Heart right ventricle (tissue), 16 donors: Measurements from ENCODE around the gene ACVR2B. TPM values are rescaled to one million over a fixed set of nuclear protein-coding genes. Genes with fewer than 3 reads are reported as not detected.
A peak's percentile ranks its signal among the peaks of the same experiment; 100 is the strongest.

Source experiments
- ATAC-seq, 8 donors: fragments of 200-7000 bp; cut with Tn5 transposase; one replicate each; pipeline ENCODE4 v1.9.1; 2020; ENCODE audit warnings: mild to moderate bottlenecking in 8 of 8, moderate library complexity in 8 of 8, moderate number of reproducible peaks in 1 of 8
- DNase-seq, 2 donors: peaks; one replicate each; pipeline ENCODE4 v3.0.0-alpha.2; 2020
- H3K27ac ChIP-seq, 10 donors: fragments of 200-600 bp; sonication (generic) in 2 of 10; one replicate each; pipeline versions ENCODE4 v1.5.0 to v1.8.0; 2020 to 2022; ENCODE audit warnings: mild to moderate bottlenecking in 3 of 10
- H3K27me3 ChIP-seq, 7 donors: fragments of 200-600 bp; one replicate each; pipeline ENCODE4 v1.8.0; 2021 to 2022; ENCODE audit warnings: mild to moderate bottlenecking in 2 of 7
- H3K36me3 ChIP-seq, 9 donors: fragments of 200-600 bp; sonication (generic) in 1 of 9; one replicate each; pipeline versions ENCODE4 v1.5.0 to v1.8.0; 2020 to 2022; ENCODE audit warnings: mild to moderate bottlenecking in 2 of 9
- H3K4me1 ChIP-seq, 9 donors: fragments of 200-600 bp; sonication (generic) in 1 of 9; one replicate each; pipeline versions ENCODE4 v1.5.0 to v1.8.0; 2020 to 2022; ENCODE audit warnings: mild to moderate bottlenecking in 4 of 9
- H3K4me3 ChIP-seq, 10 donors: fragments of 200-600 bp; sonication (generic) in 2 of 10; one replicate each; pipeline versions ENCODE4 v1.5.0 to v1.8.0; 2020 to 2022; ENCODE audit warnings: mild to moderate bottlenecking in 7 of 10, moderate library complexity in 2 of 10
- H3K9me3 ChIP-seq, 11 donors: fragments of 200-600 bp in 10 of 11; sonication (generic) in 2 of 11; one replicate each; pipeline versions ENCODE4 v1.5.0 to v1.8.0; 2013 to 2022; ENCODE audit warnings: mild to moderate bottlenecking in 2 of 11, control low read depth in 1 of 11, moderate library complexity in 1 of 11
- CTCF ChIP-seq, 9 donors: fragments of 200-600 bp; sonication (generic) in 2 of 9; IDR thresholded peaks; one replicate each; pipeline versions ENCODE4 v1.5.0 to v1.8.0; 2021 to 2022; ENCODE audit warnings: antibody characterized with exemption in 9 of 9, mild to moderate bottlenecking in 5 of 9, moderate library complexity in 1 of 9
- WGBS, 2 donors: extraction: QIAGEN DNeasy Blood & Tissue Kit; methylation state at CpG; one replicate each; pipeline ENCODE4 v1.1.7; 2013; ENCODE audit warnings: inconsistent platforms in 1 of 2; 5-methylcytosine and 5-hydroxymethylcytosine counted together
- intact Hi-C, 10 donors: fragments of 100-400 bp; cut with DNase I; formaldehyde crosslinking; loops; one replicate each; pipeline versions ENCODE4 v1.11.1 to v1.14.2; 2022
- polyA plus RNA-seq, 2 donors: library from polyadenylated mRNA; stranded (reverse); fragments of 200-250 nt; gene quantifications; one replicate each; pipeline ENCODE4 v1.2.3, GENCODE V29; 2013
- total RNA-seq, 10 donors: library from RNA; stranded (reverse); fragmentation: NEBNext Ultra II Directional in 3 of 10; extraction: Animal tissue kit (Norgen Biotek cat#: 25700) in 3 of 10; gene quantifications; one replicate each; pipeline versions ENCODE4 v1.2.1 to v1.2.4, GENCODE V29; 2021 to 2023
- donor health status: Arrhythmogenic right ventricular cardiomyopathy.
- donor health status: ischemic (EF 13 %, LVEDD 7.1; RV severe dilation, severe dysfunction).
- donor health status: healthy with polysubstance abuse.
- donor health status: DM: no; HTN: yes; CAD: no.
- donor health status: DM: no; HTN: no; CAD: no.
- donor health status: ischemic (EF 25% LVEDD 6.9; RV normal size, moderate dysfunction).
- donor health status: ischemic (EF 25% LVEDD 5.7; RV mildly dilated, moderate dysfunction).
- donor health status: healthy.
- donor health status: DM: yes; HTN: yes; CAD: no.
- donor health status: Ischemic cardiomyopathy.
- donor health status: ischemic (EF 35%, LVEDD 5.7; RV mildly dilated, moderate dysfunction).
- donor health status: nonischemic (EF 11% LVEDD 7.7; RV severe dilation, severe dysfunction).
- donor health status: DM: yes; HTN: yes; CAD: no.
- donor health status: PGD.
- donor health status: ischemic (EF 29% LVEDD 5.4; RV normal size, mild dysfunction).
- donor health status: nonischemic (EF 23%, LVEDD 6.1; RV moderate dilation, normal function).

The ACVR2B gene
- total and polyA plus RNA-seq, 12 donors = 0.43 to 7.6 (median 6.1) TPM

DNA sequence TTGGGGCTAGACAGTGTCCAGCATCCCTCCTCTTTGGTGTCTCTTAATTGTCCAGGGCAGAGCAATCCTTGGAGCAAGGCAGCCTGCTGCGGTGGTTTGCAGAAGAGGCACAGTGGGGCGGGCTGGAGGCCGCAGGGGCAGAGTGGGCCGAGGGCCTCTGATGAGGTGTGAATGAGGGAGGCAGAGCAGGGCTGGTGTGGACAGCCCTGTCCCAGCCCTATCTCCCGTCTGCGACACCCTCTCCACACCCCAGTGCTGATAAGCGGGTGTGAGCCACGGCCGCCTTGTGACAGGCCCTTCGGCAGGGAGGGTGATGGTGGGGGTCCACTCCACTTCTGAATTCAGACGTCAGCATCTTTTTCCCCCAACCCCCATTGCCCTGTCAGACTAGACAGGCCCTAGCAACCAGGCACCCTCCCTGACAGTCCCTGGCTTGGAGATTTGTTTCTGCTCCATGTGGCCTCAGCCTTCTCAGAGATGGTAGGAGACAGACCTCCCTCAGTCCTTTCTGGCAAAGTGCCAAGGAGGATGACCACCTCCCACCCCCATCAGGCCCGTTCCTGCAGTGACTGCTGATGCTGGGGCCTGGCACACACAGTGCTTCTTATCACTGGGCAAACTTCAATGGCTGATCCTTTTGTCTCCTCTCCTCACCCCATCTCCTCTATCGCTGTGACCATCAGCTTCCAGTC is 79.7 kb downstream of the ACVR2B start:
- TF ChIP-seq CTCF (IDR thresholded peaks at IDR 0.05) = no peak
- WGBS, 2 donors = 39 to 58% methylated on average over 13 of the region's 13 CpGs
- peak; percentile 80 to 85 for DNase-seq
- ATAC-seq = peak; percentile 89 to 98 (median 94)
- H3K36me3 ChIP-seq = peaks cover 0 to 13% (median 0%) of the 10 kb centered on the region in 9 donors
- peaks cover 0 to 9% (median 0%) of the 10 kb centered on the region in 11 donors for H3K9me3 ChIP-seq
- intact Hi-C loops = loop anchor here in 2 of 10 donors (1.0 to 5.0 kb wide), 2 partner anchors 10 to 49 kb away; no protein-coding TSS in a partner anchor
- no peak overlapping the region for H3K4me3 ChIP-seq
- H3K4me1 ChIP-seq = peaks cover 0 to 58% (median 38%) of the 10 kb centered on the region in 9 donors
- H3K27me3 ChIP-seq = no peaks in the 10 kb centered on the region
- H3K27ac ChIP-seq = peak overlapping the region in 9 of 10 donors; percentile 47 to 98 (median 73)

DNA sequence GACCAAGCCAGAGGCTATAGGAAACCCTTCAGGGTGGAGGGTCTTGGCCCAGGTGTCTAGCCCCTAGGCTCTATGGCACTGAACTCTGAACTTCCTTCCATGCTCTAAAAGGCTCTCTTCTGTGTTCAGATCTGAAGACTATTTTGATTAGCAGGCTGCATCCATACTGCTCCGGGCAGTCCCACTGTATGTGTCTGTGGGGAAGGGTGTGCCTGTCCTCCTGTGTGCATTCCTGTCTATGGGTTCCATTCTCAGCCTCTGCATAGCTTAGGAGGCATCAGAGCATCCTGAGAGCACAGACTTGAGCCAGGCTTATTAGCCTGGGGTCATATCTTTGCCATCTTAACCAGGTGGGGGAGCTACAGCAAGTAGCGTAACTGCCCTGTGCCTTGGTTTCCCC is 80.5 kb downstream of the ACVR2B start:
- TF ChIP-seq CTCF (IDR thresholded peaks at IDR 0.05) = no peak
- H3K27ac ChIP-seq = peak overlapping the region in 8 of 10 donors; percentile 16 to 98 (median 74)
- no peak overlapping the region for H3K4me3 ChIP-seq
- DNase-seq (no peak), ATAC-seq (no peak)
- H3K4me1 ChIP-seq = peaks cover 0 to 61% (median 45%) of the 10 kb centered on the region in 9 donors
- H3K27me3 ChIP-seq = no peaks in the 10 kb centered on the region
- peaks cover 0 to 13% (median 0%) of the 10 kb centered on the region in 9 donors for H3K36me3 ChIP-seq
- peaks cover 0 to 9% (median 0%) of the 10 kb centered on the region in 11 donors for H3K9me3 ChIP-seq
- WGBS, 2 donors = 74 to 91% methylated on average over 2 of the region's 2 CpGs
- intact Hi-C loops = loop anchor here in 1 of 10 donors (5.0 kb wide), 1 partner anchor 48 kb away; no protein-coding TSS in a partner anchor

DNA sequence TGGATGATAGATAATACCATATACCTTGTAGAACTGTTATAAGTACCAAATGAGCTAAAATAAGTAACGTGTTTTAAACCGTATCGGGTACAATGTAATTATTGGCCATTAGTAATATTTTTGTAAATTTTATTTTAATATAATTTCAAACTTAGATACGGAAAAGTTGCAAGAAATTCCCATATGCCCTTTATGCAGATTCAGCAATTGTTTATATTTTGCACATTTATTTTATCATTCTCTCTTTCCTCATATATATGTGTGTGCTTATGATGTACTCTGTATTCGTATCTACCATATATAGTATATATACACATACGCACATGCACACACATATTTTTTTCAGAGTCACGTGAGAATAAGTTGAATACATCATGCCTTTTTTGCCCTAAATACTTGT is 80.9 kb downstream of the ACVR2B start:
- TF ChIP-seq CTCF (IDR thresholded peaks at IDR 0.05) = no peak
- Histone ChIP-seq H3K4me3 (no peak overlapping the region), H3K27ac (peak overlapping the region in 4 of 10 donors; percentile 73 to 98 (median 81)), H3K9me3 (peaks cover 0 to 9% (median 0%) of the 10 kb centered on the region in 11 donors), H3K4me1 (peaks cover 0 to 64% (median 44%) of the 10 kb centered on the region in 9 donors), H3K27me3 (no peaks in the 10 kb centered on the region), H3K36me3 (peaks cover 0 to 13% (median 0%) of the 10 kb centered on the region in 9 donors)
- ATAC-seq (no peak), DNase-seq (no peak)
- WGBS, 2 donors = 95 to 98% methylated on average over 7 of the region's 7 CpGs
- intact Hi-C loops = loop anchor here in 1 of 10 donors (5.0 kb wide), 1 partner anchor 48 kb away; no protein-coding TSS in a partner anchor

DNA sequence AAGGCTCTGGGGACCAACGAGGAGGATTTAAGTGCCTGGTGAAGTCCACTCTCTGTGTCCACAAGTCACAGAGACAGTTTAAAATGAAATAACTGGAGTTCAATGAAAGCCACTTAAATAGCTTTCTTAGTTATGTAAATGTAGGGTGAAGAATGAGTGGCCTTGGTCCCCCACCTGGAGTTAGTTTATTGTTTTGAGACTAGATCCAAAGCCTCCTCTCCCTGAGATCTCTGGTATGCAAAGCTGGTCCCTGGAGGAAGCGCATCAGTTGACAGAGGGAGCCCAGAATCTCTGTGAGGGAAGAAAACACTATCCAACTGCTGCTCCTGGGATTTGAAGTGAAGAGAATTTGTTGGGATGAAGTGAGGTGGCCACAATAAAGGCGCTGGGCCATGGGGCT is 83.0 kb downstream of the ACVR2B start:
- Histone ChIP-seq H3K36me3 (peaks cover 0 to 13% (median 0%) of the 10 kb centered on the region in 9 donors), H3K27me3 (no peaks in the 10 kb centered on the region), H3K27ac (peak overlapping the region in 8 of 10 donors; percentile 3 to 98 (median 70)), H3K4me3 (no peak overlapping the region), H3K4me1 (peaks cover 4 to 69% (median 44%) of the 10 kb centered on the region in 9 donors), H3K9me3 (peaks cover 0 to 9% (median 0%) of the 10 kb centered on the region in 11 donors)
- 72 to 76% methylated on average over 3 of the region's 3 CpGs for WGBS, 2 donors
- DNase-seq (no peak), ATAC-seq (no peak)
- no peak for TF ChIP-seq CTCF (IDR thresholded peaks at IDR 0.05)
- intact Hi-C loops = no loop called here
